Stimulated activated CD8-positive, alpha-beta memory T cell treated with anti-CD3 and anti-CD28 coated beads, Interleukin-15, amount 100 ng/mL, for 4 hours (primary cell): ENCODE measurements around the gene IREB2.

ENCODE experiments used
- DNase-seq, 2 donors: peaks; one replicate each; pipeline ENCODE4 v3.0.0-alpha.2; 2020; ENCODE audit warnings: low read depth in 2 of 2

Gene IREB2

DNA sequence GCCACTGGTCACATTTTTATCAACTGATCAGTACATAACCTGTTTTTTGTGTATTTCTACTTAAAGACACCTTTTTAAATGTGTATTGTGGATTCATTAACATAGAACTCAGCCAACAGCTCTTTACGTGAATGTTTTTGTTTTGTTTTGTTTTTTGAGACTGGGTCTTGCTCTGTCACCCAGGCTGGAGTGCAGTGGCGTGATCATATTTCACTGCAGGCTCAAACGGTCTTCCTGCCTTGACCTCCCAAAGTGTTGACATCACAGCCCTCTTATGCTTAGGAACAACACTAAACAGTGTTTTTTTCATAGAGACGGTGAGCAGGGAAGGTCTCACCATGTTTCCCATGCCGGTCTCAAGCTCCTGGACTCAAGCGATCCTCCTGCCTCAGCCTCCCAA is 112.2 kb downstream of the IREB2 start:
- no peak for DNase-seq

GRCh38 chr15:78550815-78551214 is 112.8 kb downstream of the IREB2 start:
- DNase-seq: no peak
